Activated CD4-positive, alpha-beta T cell treated with anti-CD3 and anti-CD28 coated beads, Interleukin-2, amount 10 ng/mL, durations not matched to agents 24 days and 14 days (primary cell): ENCODE measurements around the gene DCBLD1. TPM values are rescaled to one million over a fixed set of nuclear protein-coding genes. Genes with fewer than 3 reads are reported as not detected.
"Not testable (repeated sequence)": the region's sequence is repeated elsewhere in the genome, so short reads cannot be mapped to it uniquely, and the experiment has no call there.

Source experiments
- DNase-seq: peaks from one replicate; pipeline ENCODE4 v3.0.0; 2022
- H3K27ac Mint-ChIP-seq: one replicate; pipeline ENCODE4 v1.8.0; 2022; ENCODE audit warnings: mild to moderate bottlenecking, mixed read lengths
- H3K27me3 Mint-ChIP-seq: one replicate; pipeline ENCODE4 v1.8.0; 2022; ENCODE audit warnings: mixed read lengths
- H3K36me3 Mint-ChIP-seq: one replicate; pipeline ENCODE4 v1.8.0; 2022; ENCODE audit warnings: low read depth, mild to moderate bottlenecking, mixed read lengths
- H3K4me1 Mint-ChIP-seq: one replicate; pipeline ENCODE4 v1.8.0; 2021; ENCODE audit warnings: mixed read lengths
- H3K4me3 Mint-ChIP-seq: one replicate; pipeline ENCODE4 v1.8.0; 2022; ENCODE audit warnings: mild to moderate bottlenecking, moderate library complexity, mixed read lengths
- H3K9me3 Mint-ChIP-seq: one replicate; pipeline ENCODE4 v1.8.0; 2021; ENCODE audit warnings: mixed read lengths
- intact Hi-C: fragments of 100-400 bp; cut with micrococcal nuclease; formaldehyde crosslinking; loops from one replicate; pipeline ENCODE4 v1.15.1; 2023
- total RNA-seq: library from RNA; stranded (reverse); gene quantifications from 2 replicates; pipeline ENCODE4 v1.2.3, GENCODE V29; 2022

Gene DCBLD1
- 3.7 and 4.8 TPM in 2 replicates for total RNA-seq

GRCh38 chr6:117482240-117483003, at the start of gene DCBLD1:
TSS of gene DCBLD1 (plus strand) at chr6:117482674. CDS start at chr6:117482782, 108 bp downstream.
- peak within 1 kb of the TSS; percentile 86 for H3K27ac Mint-ChIP-seq
- H3K9me3 Mint-ChIP-seq, result no peaks in the 10 kb centered on the region
- intact Hi-C loops, result loop anchor here (1.0 kb wide), 2 partner anchors 66 to 120 kb away; partner anchors contain the start of gene GOPC
- peak within 1 kb of the TSS; percentile 95 for H3K4me3 Mint-ChIP-seq
- H3K36me3 Mint-ChIP-seq, result peaks cover 2% of the 10 kb centered on the region
- peaks cover 16% of the 10 kb centered on the region for H3K4me1 Mint-ChIP-seq
- H3K27me3 Mint-ChIP-seq, result peaks cover 61% of the 10 kb centered on the region
- peak; percentile 90 for DNase-seq

GRCh38 chr6:117440706-117441525, 41.6 kb upstream of the DCBLD1 start:
- H3K9me3 Mint-ChIP-seq, result no peaks in the 10 kb centered on the region
- no peak overlapping the region for H3K4me3 Mint-ChIP-seq
- H3K27me3 Mint-ChIP-seq, result peaks cover 39% of the 10 kb centered on the region
- H3K36me3 Mint-ChIP-seq, result no peaks in the 10 kb centered on the region
- no peaks in the 10 kb centered on the region for H3K4me1 Mint-ChIP-seq
- intact Hi-C loops, result no loop called here
- no peak for DNase-seq
- no peak overlapping the region for H3K27ac Mint-ChIP-seq

GRCh38 chr6:117441824-117442264, 40.6 kb upstream of the DCBLD1 start:
- Mint-ChIP-seq H3K4me3 (no peak overlapping the region), H3K27me3 (peaks cover 36% of the 10 kb centered on the region), H3K4me1 (no peaks in the 10 kb centered on the region), H3K9me3 (no peaks in the 10 kb centered on the region), H3K36me3 (no peaks in the 10 kb centered on the region), H3K27ac (no peak overlapping the region)
- DNase-seq, result no peak
- intact Hi-C loops, result no loop called here

GRCh38 chr6:117442313-117442712, 40.2 kb upstream of the DCBLD1 start:
- H3K9me3 Mint-ChIP-seq, H3K27ac Mint-ChIP-seq, DNase-seq, H3K4me3 Mint-ChIP-seq, H3K36me3 Mint-ChIP-seq, intact Hi-C loops, H3K4me1 Mint-ChIP-seq: not testable (repeated sequence)
- peaks cover 41% of the 10 kb centered on the region for H3K27me3 Mint-ChIP-seq

GRCh38 chr6:117444600-117444999, 37.9 kb upstream of the DCBLD1 start:
- no peaks in the 10 kb centered on the region for H3K9me3 Mint-ChIP-seq
- no peaks in the 10 kb centered on the region for H3K4me1 Mint-ChIP-seq
- intact Hi-C loops, result no loop called here
- no peak overlapping the region for H3K27ac Mint-ChIP-seq
- peaks cover 49% of the 10 kb centered on the region for H3K27me3 Mint-ChIP-seq
- H3K36me3 Mint-ChIP-seq, result no peaks in the 10 kb centered on the region
- no peak overlapping the region for H3K4me3 Mint-ChIP-seq
- DNase-seq, result no peak

- Mint-ChIP-seq H3K9me3 (no peaks in the 10 kb centered on the region), H3K4me3 (no peak overlapping the region), H3K4me1 (no peaks in the 10 kb centered on the region), H3K27ac (no peak overlapping the region), H3K36me3 (no peaks in the 10 kb centered on the region), H3K27me3 (peaks cover 54% of the 10 kb centered on the region)
- intact Hi-C loops, result no loop called here
- no peak for DNase-seq
Observed at GRCh38 chr6:117446861-117447260, 35.6 kb upstream of the DCBLD1 start.

- no peaks in the 10 kb centered on the region for H3K36me3 Mint-ChIP-seq
- peaks cover 51% of the 10 kb centered on the region for H3K27me3 Mint-ChIP-seq
- intact Hi-C loops, result no loop called here
- H3K4me1 Mint-ChIP-seq, result no peaks in the 10 kb centered on the region
- H3K9me3 Mint-ChIP-seq, result no peaks in the 10 kb centered on the region
- no peak for DNase-seq
- H3K27ac Mint-ChIP-seq, result no peak overlapping the region
- no peak overlapping the region for H3K4me3 Mint-ChIP-seq
Observed at GRCh38 chr6:117448011-117448410, 34.5 kb upstream of the DCBLD1 start.

GRCh38 chr6:117448732-117449485, 33.6 kb upstream of the DCBLD1 start:
- H3K4me1 Mint-ChIP-seq, result no peaks in the 10 kb centered on the region
- H3K9me3 Mint-ChIP-seq, result no peaks in the 10 kb centered on the region
- H3K36me3 Mint-ChIP-seq, result no peaks in the 10 kb centered on the region
- no peak for DNase-seq
- no peak overlapping the region for H3K4me3 Mint-ChIP-seq
- H3K27ac Mint-ChIP-seq, result no peak overlapping the region
- peaks cover 48% of the 10 kb centered on the region for H3K27me3 Mint-ChIP-seq
- intact Hi-C loops, result no loop called here

GRCh38 chr6:117449549-117450439, 32.7 kb upstream of the DCBLD1 start:
- intact Hi-C loops, result loop anchor here (1.0 to 10.0 kb wide), 3 partner anchors 105 to 156 kb away; no protein-coding TSS in a partner anchor
- Mint-ChIP-seq H3K9me3 (no peaks in the 10 kb centered on the region), H3K4me3 (no peak overlapping the region), H3K4me1 (no peaks in the 10 kb centered on the region), H3K36me3 (no peaks in the 10 kb centered on the region), H3K27ac (no peak overlapping the region), H3K27me3 (peaks cover 47% of the 10 kb centered on the region)
- DNase-seq, result peak; percentile 88

- no peaks in the 10 kb centered on the region for H3K9me3 Mint-ChIP-seq
- no peak overlapping the region for H3K4me3 Mint-ChIP-seq
- no peak for DNase-seq
- no peaks in the 10 kb centered on the region for H3K4me1 Mint-ChIP-seq
- no peaks in the 10 kb centered on the region for H3K36me3 Mint-ChIP-seq
- peaks cover 43% of the 10 kb centered on the region for H3K27me3 Mint-ChIP-seq
- intact Hi-C loops, result loop anchor here (10.0 kb wide), 1 partner anchor 107 kb away; no protein-coding TSS in a partner anchor
- no peak overlapping the region for H3K27ac Mint-ChIP-seq
Observed at GRCh38 chr6:117451671-117452070, 30.8 kb upstream of the DCBLD1 start.

GRCh38 chr6:117456250-117456649, 26.2 kb upstream of the DCBLD1 start:
- Mint-ChIP-seq H3K27me3 (peaks cover 35% of the 10 kb centered on the region), H3K4me1 (no peaks in the 10 kb centered on the region), H3K36me3 (no peaks in the 10 kb centered on the region), H3K27ac (no peak overlapping the region), H3K4me3 (no peak overlapping the region), H3K9me3 (no peaks in the 10 kb centered on the region)
- intact Hi-C loops, result loop anchor here (10.0 kb wide), 1 partner anchor 111 kb away; no protein-coding TSS in a partner anchor
- no peak for DNase-seq

- H3K4me3 Mint-ChIP-seq, result no peak overlapping the region
- H3K4me1 Mint-ChIP-seq, result no peaks in the 10 kb centered on the region
- DNase-seq, result no peak
- no peaks in the 10 kb centered on the region for H3K36me3 Mint-ChIP-seq
- intact Hi-C loops, result loop anchor here (10.0 kb wide), 1 partner anchor 112 kb away; no protein-coding TSS in a partner anchor
- H3K27me3 Mint-ChIP-seq, result peaks cover 31% of the 10 kb centered on the region
- no peaks in the 10 kb centered on the region for H3K9me3 Mint-ChIP-seq
- H3K27ac Mint-ChIP-seq, result no peak overlapping the region
Observed at GRCh38 chr6:117456998-117457397, 25.5 kb upstream of the DCBLD1 start.
